ENCODE results near the gene LAMTOR4.
"Not testable (repeated sequence)": the region's sequence is repeated elsewhere in the genome, so short reads cannot be mapped to it uniquely, and the experiment has no call there.

GRCh38 chr7:100192281-100192862 is 43.7 kb downstream of the LAMTOR4 start:
- not testable (repeated sequence) for TF ChIP-seq RAD21 (conservative IDR thresholded peaks at IDR 0.05); EP300 (conservative IDR thresholded peaks at IDR 0.05; ENCODE audit: poor library complexity, severe bottlenecking); CTCF (IDR thresholded peaks at IDR 0.05; ENCODE audit: poor library complexity, severe bottlenecking)

All from neural cell (in vitro differentiated cells).